AG04449 (cell line): Measurements from ENCODE around the gene BCAR3.

Source experiments
- CTCF ChIA-PET: fragments of 350-600 bp; formaldehyde crosslinking; extraction: SDS; loops from one replicate; lab custom pipeline; 2021; ENCODE audit warnings: antibody characterized with exemption; lab: Yijun Ruan, JAX
- POLR2A ChIA-PET: fragments of 400-600, 350-600 bp; formaldehyde crosslinking; extraction: SDS; loops from one replicate; lab custom pipeline; 2020; ENCODE audit warnings: antibody characterized with exemption, inconsistent platforms; lab: Yijun Ruan, JAX
- DNase-seq: peaks from one replicate; pipeline ENCODE4 v3.0.0-alpha.2; 2010; ENCODE audit warnings: low read depth, low spot score
- H3K4me3 ChIP-seq: 2 replicates; pipeline ENCODE4 v1.5.1; 2011; ENCODE audit warnings: low read depth, mild to moderate bottlenecking, control low read depth, low read length
- CTCF ChIP-seq: IDR thresholded peaks from one replicate; pipeline ENCODE4 v1.5.1; 2011; ENCODE audit warnings: mild to moderate bottlenecking, moderate library complexity, low read length, control low read depth, inconsistent platforms; ENCODE audit not compliant: insufficient read depth; ENCODE audit errors: missing control alignments

The BCAR3 gene

GRCh38 chr1:93716163-93716562 is 34.5 kb upstream of the BCAR3 start:
- no peak for TF ChIP-seq CTCF
- POLR2A ChIA-PET: interaction anchor here (0.8 to 1.0 kb wide), 2 partner anchors 14 to 22 kb away, joined by 3 to 4 read pairs; no protein-coding TSS in a partner anchor
- CTCF ChIA-PET: interaction anchor here (1.1 to 4.2 kb wide), 4 partner anchors 12 to 87 kb away, joined by 3 to 28 read pairs (median 4); no protein-coding TSS in a partner anchor

GRCh38 chr1:93715529-93716126 is 34.0 kb upstream of the BCAR3 start:
- CTCF ChIA-PET: interaction anchor here (0.7 to 4.2 kb wide), 7 partner anchors 13 to 94 kb away, joined by 3 to 28 read pairs (median 4); no protein-coding TSS in a partner anchor
- peak; percentile 5 for DNase-seq
- POLR2A ChIA-PET: interaction anchor here (0.6 to 1.0 kb wide), 3 partner anchors 14 to 83 kb away, joined by 3 to 4 read pairs (median 4); no protein-coding TSS in a partner anchor
- no peak overlapping the region for H3K4me3 ChIP-seq
- TF ChIP-seq CTCF: no peak

More at GRCh38 chr1:93716163-93716562, 34.5 kb upstream of the BCAR3 start:
- no peak for DNase-seq
- no peak overlapping the region for H3K4me3 ChIP-seq

GRCh38 chr1:93714356-93714755 is 32.7 kb upstream of the BCAR3 start:
- ChIA-PET CTCF (interaction anchor here (1.3 to 3.5 kb wide), 3 partner anchors 11 to 85 kb away, joined by 4 to 10 read pairs (median 5); no protein-coding TSS in a partner anchor), POLR2A (no interaction called here)
- TF ChIP-seq CTCF: no peak
- no peak overlapping the region for H3K4me3 ChIP-seq
- DNase-seq: no peak

- DNase-seq: no peak
- POLR2A ChIA-PET: no interaction called here
- CTCF ChIA-PET: interaction anchor here (1.1 to 3.5 kb wide), 4 partner anchors 10 to 84 kb away, joined by 3 to 10 read pairs (median 6); no protein-coding TSS in a partner anchor
- no peak for TF ChIP-seq CTCF
- no peak overlapping the region for H3K4me3 ChIP-seq
Measured at GRCh38 chr1:93713341-93713740, 31.7 kb upstream of the BCAR3 start.

GRCh38 chr1:93712741-93713140 is 31.1 kb upstream of the BCAR3 start:
- DNase-seq: no peak
- ChIA-PET CTCF (interaction anchor here (1.1 to 3.5 kb wide), 4 partner anchors 10 to 84 kb away, joined by 3 to 10 read pairs (median 6); no protein-coding TSS in a partner anchor), POLR2A (no interaction called here)
- no peak overlapping the region for H3K4me3 ChIP-seq
- TF ChIP-seq CTCF: no peak

GRCh38 chr1:93710499-93711453 is 29.1 kb upstream of the BCAR3 start:
- H3K4me3 ChIP-seq: no peak overlapping the region
- no peak for TF ChIP-seq CTCF
- POLR2A ChIA-PET: no interaction called here
- CTCF ChIA-PET: interaction anchor here (0.5 to 1.6 kb wide), 4 partner anchors 8 to 133 kb away, joined by 3 to 6 read pairs (median 4); no protein-coding TSS in a partner anchor
- DNase-seq: no peak
